Left hindlimb (tissue), 1 donor: ENCODE data around the gene FASN.
A peak's percentile ranks its signal among the peaks of the same experiment; 100 is the strongest.
"Not testable (repeated sequence)": the region's sequence is repeated elsewhere in the genome, so short reads cannot be mapped to it uniquely, and the experiment has no call there.

Experiments used
- DNase-seq: peaks from one replicate; pipeline ENCODE4 v3.0.0-alpha.2; 2018

FASN gene

GRCh38 chr17:82098169-82098938, at the start of gene FASN:
Gene FASN, minus strand, starts transcription at chr17:82098236. Its CDS starts 1,791 bp downstream, at chr17:82096445.
- peak; percentile 97 for DNase-seq

- no peak for DNase-seq
Observed at GRCh38 chr17:82146663-82147654, 48.9 kb upstream of the FASN start.

- DNase-seq, result no peak
Observed at GRCh38 chr17:82145550-82146155, 47.6 kb upstream of the FASN start.

GRCh38 chr17:82143333-82143732, 45.3 kb upstream of the FASN start:
- DNase-seq, result no peak

GRCh38 chr17:82139961-82140360, 41.9 kb upstream of the FASN start:
- DNase-seq, result not testable (repeated sequence)

GRCh38 chr17:82138511-82138992, 40.5 kb upstream of the FASN start:
- no peak for DNase-seq

GRCh38 chr17:82134101-82134500, 36.1 kb upstream of the FASN start:
- DNase-seq, result no peak

- DNase-seq, result not testable (repeated sequence)
Observed at GRCh38 chr17:82133166-82133953, 35.3 kb upstream of the FASN start.

- no peak for DNase-seq
Observed at GRCh38 chr17:82129095-82129494, 31.1 kb upstream of the FASN start.

GRCh38 chr17:82128287-82128686, 30.3 kb upstream of the FASN start:
- DNase-seq, result no peak

GRCh38 chr17:82127704-82128103, 29.7 kb upstream of the FASN start:
- no peak for DNase-seq

GRCh38 chr17:82127315-82127595, 29.2 kb upstream of the FASN start:
- no peak for DNase-seq

GRCh38 chr17:82126556-82127314, 28.7 kb upstream of the FASN start:
- no peak for DNase-seq

GRCh38 chr17:82124101-82124500, 26.1 kb upstream of the FASN start:
- DNase-seq, result no peak

GRCh38 chr17:82121660-82122629, 23.9 kb upstream of the FASN start:
- no peak for DNase-seq

GRCh38 chr17:82121246-82121645, 23.2 kb upstream of the FASN start:
- DNase-seq, result no peak

GRCh38 chr17:82120148-82120547, 22.1 kb upstream of the FASN start:
- no peak for DNase-seq

- no peak for DNase-seq
Observed at GRCh38 chr17:82118815-82119380, 20.9 kb upstream of the FASN start.

GRCh38 chr17:82118168-82118814, 20.3 kb upstream of the FASN start:
- DNase-seq, result no peak
